A673 (cell line): ENCODE results near the gene STARD5.

ENCODE experiments used
- EZH2 ChIP-seq: fragments of 200-600 bp; sonication (generic); IDR thresholded peaks from 2 replicates; pipeline ENCODE4 v1.6.1; 2017; ENCODE audit warnings: borderline replicate concordance, low read depth, mild to moderate bottlenecking, mixed read lengths, antibody characterized with exemption, low read length; ENCODE audit not compliant: poor library complexity, severe bottlenecking
- TF ChIP-seq, protein P1 (sequence below): fragments of 300-800, 200-600 bp; sonication (generic); conservative IDR thresholded peaks from 2 replicates; pipeline ENCODE4 v1.5.1; 2017; ENCODE audit warnings: low read depth, mild to moderate bottlenecking, antibody characterized with exemption, low read length, moderate library complexity, mixed read lengths

DNA sequence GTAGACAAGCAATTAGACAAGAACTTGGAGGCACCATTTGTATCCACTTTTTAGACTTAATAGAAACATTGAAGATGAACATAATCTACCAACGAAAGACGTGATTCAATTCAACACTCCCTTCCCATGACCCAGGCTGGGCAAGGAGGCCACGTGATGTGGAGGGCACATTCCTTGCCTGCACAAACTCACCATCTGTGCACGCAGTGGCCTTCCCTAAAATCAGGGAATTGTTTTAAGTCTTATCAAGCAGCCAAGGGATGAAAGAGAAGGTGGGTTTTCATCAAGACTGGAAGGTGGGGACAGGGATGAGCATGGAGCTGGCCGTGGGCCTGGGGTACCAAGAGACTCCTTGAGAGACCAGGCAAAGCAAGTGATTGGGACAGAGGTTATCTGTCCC, 13.5 kb downstream of the STARD5 start:
- TF ChIP-seq, protein P1, sequence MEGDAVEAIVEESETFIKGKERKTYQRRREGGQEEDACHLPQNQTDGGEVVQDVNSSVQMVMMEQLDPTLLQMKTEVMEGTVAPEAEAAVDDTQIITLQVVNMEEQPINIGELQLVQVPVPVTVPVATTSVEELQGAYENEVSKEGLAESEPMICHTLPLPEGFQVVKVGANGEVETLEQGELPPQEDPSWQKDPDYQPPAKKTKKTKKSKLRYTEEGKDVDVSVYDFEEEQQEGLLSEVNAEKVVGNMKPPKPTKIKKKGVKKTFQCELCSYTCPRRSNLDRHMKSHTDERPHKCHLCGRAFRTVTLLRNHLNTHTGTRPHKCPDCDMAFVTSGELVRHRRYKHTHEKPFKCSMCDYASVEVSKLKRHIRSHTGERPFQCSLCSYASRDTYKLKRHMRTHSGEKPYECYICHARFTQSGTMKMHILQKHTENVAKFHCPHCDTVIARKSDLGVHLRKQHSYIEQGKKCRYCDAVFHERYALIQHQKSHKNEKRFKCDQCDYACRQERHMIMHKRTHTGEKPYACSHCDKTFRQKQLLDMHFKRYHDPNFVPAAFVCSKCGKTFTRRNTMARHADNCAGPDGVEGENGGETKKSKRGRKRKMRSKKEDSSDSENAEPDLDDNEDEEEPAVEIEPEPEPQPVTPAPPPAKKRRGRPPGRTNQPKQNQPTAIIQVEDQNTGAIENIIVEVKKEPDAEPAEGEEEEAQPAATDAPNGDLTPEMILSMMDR = no peak
- TF ChIP-seq EZH2 = no peak
